GM18861 (cell line): ENCODE measurements around the gene FAF2.

ENCODE experiments used
- ATAC-seq: cut with Tn5 transposase; IDR thresholded peaks from one replicate; pipeline ENCODE4 v1.9.1; 2021; ENCODE audit not compliant: unreplicated experiment

FAF2 gene

DNA sequence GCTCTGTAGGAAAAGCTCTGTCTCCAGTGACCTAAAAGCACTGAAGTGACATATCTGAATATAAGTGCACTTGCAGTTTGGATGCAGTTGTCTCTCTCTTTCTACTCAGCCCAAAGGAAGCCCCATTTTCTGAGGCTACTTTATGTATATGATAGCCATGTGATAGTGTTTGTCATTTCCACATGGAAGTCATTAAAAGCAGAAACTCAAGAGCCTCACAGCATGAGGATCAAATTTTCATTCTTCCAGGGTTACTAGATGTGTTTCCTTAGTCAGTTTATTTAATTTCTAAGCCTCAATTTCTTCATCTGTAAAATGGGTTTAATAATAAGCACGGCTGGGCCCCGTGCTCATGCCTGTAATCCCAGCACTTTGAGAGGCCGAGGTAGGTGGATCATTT, 52.3 kb downstream of the FAF2 start:
- no peak for ATAC-seq

- no peak for ATAC-seq
These were observed 53.1 kb downstream of the FAF2 start for GRCh38 chr5:176501333-176501732.

GRCh38 chr5:176503496-176503895, 55.3 kb downstream of the FAF2 start:
- ATAC-seq: no peak

GRCh38 chr5:176507911-176508310, 59.7 kb downstream of the FAF2 start:
- ATAC-seq: no peak

- no peak for ATAC-seq
These were observed 60.4 kb downstream of the FAF2 start for GRCh38 chr5:176508603-176509002.

- ATAC-seq: no peak
These were observed 65.6 kb downstream of the FAF2 start for GRCh38 chr5:176513788-176514187.

DNA sequence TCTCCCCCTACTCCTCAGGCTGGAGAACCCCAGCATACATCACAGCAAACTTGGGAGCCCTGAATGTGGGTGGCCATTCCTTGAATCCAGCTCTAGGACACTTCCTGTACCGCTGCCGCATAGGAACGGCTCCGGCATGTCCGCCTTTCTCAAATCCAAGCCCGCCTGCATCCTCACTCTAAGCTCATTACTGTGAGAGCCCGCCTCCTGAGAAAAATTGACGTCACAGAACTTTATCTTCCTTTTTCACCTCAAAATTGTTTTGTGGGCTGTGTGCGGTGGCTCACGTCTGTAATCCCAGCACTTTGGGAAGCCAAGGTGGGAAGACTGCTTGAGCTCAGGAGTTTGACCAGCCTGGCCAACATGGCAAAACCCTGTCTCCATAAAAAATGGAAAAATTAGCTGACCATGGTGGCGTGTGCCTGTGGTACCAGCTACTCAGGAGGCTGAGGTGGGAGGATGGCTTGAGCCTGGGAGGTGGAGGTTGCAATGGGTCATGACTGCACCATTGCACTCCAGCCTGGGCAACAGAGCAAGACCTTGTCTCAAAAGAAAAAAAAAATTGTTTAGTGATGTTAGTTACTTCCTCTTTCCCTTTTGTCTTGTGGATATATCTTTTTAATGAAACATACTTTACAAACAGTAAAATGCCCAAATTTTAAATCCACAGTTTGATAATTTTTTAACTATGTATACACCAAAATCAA, 66.2 kb downstream of the FAF2 start:
- ATAC-seq: no peak

- no peak for ATAC-seq
These were observed 67.2 kb downstream of the FAF2 start for GRCh38 chr5:176515396-176515795.

- no peak for ATAC-seq
These were observed 69.0 kb downstream of the FAF2 start for GRCh38 chr5:176517053-176517661.

DNA sequence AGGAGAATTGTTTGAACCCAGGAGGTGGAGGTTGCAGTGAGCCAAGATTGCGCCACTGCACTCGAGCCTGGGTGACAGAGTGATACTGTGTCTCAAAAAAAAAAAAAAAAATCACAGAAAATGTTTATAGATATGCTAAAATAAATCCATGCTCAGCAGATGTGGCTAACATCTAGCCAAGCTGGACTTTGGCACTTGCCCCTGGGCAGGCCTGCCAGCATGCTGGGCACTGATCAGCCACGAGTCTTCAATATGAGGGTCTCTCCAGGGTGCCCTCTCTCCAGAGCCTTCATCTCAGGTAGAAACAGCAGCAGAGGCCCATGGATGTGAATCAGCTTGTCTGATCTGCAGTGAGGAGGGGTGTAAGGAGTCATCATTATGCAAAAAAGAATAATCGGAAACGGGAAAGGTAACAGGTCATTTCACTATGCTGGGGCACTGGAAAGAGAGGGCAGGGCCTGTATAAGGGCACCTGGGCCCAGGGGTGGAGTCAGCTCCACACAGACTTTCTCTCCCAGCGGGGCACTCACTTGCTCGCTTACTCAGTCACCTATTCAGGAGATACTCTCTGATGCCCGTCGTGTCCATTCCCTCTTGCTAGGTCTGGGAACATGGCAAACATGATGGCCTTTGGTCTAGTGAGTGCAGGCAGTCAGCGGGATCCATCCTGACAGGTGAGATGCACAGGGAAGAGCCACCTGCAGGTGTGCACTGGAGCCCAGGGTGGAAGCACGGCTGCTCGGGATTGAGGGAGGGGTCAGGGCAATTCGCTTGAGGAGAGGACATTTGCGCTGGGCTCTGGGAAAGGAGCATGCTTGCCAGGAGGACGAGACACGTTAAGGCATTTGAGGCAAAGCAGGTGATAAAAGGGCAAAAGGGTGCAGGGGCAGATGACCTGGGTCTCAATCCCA, 71.9 kb downstream of the FAF2 start:
- no peak for ATAC-seq

- ATAC-seq: no peak
These were observed 73.1 kb downstream of the FAF2 start for GRCh38 chr5:176521286-176521685.

GRCh38 chr5:176521699-176522263, 73.6 kb downstream of the FAF2 start:
- no peak for ATAC-seq

- ATAC-seq: no peak
These were observed 76.0 kb downstream of the FAF2 start for GRCh38 chr5:176524138-176524537.

DNA sequence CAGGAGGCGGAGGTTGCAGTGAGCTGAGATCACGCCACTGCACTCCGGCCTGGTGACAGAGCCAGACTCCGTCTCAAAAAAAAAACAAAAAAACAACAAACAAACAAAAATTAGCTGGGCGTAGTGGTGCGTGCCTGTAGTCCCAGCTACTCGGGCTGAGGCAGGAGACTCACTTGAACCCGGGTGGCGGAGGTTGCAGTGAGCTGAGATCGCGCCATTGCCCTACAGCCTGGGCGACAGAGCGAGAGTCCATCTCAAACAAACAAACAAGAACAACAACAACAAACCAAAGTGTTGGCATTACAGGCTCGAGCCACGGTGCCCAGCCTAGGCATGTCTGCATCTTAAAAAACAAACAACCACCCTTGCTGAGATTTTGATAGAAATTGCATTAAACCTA, 76.8 kb downstream of the FAF2 start:
- ATAC-seq: no peak

DNA sequence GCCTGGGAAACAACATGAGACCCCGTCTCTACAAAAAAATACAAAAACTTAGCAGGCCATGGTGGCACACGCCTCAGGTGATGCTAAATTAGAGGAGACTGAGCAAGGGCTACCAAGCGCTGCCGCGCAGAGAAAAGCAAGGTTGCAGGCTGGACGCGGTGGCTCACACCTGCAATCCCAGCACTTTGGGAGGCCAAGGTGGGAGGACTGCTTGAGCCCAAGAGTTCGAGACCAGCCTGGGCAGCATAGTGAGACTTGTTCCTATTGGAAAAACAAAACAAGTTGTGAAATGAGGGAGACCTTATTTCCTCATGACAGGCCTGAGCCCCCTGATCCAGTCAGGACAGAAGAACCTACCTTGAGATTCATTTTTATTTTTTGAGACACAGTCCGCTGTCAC, 77.5 kb downstream of the FAF2 start:
- no peak for ATAC-seq

DNA sequence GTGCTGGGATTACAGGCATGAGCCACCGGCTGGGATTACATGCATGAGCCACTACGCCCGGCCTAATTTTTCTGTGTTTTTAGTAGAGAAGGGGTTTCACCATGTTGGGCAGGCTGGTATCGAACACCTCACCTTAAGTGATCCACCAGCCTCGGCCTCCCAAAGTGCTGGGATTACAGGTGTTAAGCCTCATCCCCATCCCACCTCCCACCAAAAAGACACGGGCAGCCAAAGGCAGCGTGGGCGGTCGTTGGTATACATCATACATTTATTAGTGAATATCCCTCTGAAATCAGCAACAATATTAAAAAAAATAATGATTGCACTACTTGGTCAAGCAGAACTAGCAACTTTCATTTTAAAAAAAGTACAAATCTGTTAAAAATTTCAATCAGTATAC, 78.3 kb downstream of the FAF2 start:
- ATAC-seq: no peak

DNA sequence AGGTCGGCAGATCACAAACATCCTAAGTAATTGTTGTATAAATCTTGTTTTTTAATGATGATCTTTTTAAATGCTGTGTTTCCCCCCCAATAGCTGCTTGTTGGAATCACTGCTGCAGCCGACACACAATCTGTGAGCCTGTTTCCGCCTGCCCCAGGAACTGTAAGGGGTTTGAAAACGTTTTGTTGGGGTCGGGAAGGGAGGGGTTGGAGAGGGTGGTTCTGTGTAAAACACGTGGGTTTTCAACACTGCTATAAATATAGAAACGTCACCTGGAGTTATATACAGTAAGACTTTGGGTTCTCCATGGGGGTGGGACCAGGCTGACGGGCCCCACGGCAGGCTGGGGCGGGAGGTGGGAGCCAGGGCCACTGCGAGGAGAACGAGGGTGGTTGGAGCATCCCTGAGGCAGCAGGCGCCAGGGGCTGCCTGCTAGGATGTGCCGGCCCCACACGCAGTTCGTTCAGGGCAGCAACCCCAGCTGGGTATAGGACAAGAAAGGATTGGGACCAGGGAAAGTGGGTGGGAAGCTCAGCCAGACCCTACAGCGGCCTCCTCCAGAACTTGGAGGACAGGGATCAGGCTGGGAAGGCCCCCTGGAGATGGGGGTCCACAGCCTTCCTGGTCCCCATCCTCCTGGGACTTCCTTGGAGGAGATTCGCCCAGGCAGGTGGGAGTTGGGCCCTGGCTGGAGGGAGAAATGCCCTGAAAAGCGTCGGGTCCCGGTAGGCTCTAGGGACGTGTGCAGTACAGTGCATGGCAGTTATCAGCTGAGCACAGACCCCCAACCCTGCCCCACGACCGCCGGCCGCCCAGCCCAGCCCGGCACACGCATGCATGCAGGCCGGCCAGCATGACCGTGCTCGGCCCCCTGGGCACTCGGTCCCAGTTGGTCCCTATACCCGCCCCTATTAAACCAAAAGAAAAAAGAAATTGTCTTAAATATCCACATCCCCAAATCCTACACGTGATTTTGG, 79.3 kb downstream of the FAF2 start:
- ATAC-seq: no peak

DNA sequence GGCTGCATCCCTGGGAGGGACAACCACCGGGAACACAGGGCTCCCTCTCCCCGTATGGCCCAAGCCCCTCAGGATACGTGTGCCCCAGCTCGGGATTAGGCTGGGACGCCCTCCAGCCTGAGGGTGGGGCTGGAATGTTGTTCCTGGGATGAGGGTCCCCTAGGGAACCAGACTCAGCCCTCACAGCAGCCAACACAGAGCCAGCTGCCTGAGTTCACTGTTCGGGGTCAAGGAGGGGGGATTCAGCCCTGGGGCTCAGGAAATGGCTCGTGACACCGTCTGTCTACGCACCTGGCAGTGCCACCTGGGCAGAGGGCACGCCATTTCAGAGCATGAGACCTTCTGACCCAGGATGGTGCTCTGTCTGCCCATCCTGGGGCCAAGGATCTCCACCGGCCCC, 80.1 kb downstream of the FAF2 start:
- ATAC-seq: no peak

DNA sequence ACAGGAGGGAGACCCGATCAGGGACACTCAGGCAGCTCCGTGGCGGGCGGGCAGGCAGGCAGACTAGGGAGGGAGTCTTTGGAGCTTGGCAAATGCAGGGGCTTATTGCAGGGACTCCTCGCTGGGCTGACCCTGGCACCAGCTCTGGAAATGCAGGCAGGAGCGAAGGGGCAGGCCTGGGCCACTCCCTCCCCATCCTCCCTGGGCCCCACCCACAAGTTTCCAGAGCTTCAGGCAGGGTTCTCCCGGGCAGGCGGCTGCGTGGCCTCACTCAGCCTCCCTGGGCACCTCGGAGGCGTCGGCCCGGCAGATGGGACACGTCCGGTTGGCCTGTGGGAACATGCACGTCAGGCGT, 80.6 kb downstream of the FAF2 start:
- ATAC-seq: no peak

DNA sequence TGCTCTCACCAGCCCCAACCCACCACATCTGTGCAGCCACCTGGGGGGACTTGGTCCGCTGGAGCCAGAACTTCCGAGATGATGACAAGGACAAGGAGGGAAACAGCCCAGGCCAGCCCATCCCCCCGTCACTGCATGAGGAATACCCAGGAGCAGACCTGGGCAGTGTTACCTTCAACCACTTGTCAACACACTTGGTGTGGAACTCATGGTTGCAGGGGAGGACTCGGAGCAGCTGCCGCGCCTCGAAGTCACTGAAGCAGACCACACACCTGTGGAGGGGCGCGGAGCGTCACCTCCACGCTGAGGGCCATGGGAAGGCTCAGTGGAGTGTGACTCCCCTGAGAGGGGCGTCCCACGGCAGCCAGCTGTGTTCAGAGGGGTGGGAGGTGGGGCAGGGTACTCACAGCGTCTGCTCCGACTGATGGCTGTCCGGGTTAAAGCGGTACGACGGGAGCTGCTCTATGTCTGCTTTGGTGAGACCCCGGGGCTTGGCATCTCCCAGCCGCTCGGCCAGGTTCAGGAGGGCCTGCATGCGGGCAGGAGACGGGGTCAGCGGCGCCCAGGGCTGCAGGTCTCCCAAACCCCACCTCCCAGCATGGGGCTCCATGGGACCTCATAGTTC, 81.0 kb downstream of the FAF2 start:
- no peak for ATAC-seq
